Cortex of kidney (tissue), 1 donor: ENCODE data around the gene ATRN.
"Not testable (repeated sequence)": the region's sequence is repeated elsewhere in the genome, so short reads cannot be mapped to it uniquely, and the experiment has no call there.

Source experiments
- DNase-seq: peaks from one replicate; lab custom pipeline; 2025; lab: John Stamatoyannopoulos, UW

The ATRN gene

GRCh38 chr20:3470627-3471396 is at the start of gene ATRN:
Gene ATRN, plus strand, starts transcription at chr20:3471018. Its CDS starts 90 bp downstream, at chr20:3471108.
- DNase-seq: peak; percentile 20

GRCh38 chr20:3421985-3422384 is 48.8 kb upstream of the ATRN start:
- DNase-seq: no peak

- no peak for DNase-seq
Observed at GRCh38 chr20:3423126-3423525, 47.7 kb upstream of the ATRN start.

GRCh38 chr20:3426766-3427165 is 44.1 kb upstream of the ATRN start:
- not testable (repeated sequence) for DNase-seq

- no peak for DNase-seq
Observed at GRCh38 chr20:3430376-3431069, 40.3 kb upstream of the ATRN start.

GRCh38 chr20:3431109-3431508 is 39.7 kb upstream of the ATRN start:
- DNase-seq: no peak

- no peak for DNase-seq
Observed at GRCh38 chr20:3432844-3433243, 38.0 kb upstream of the ATRN start.

- DNase-seq: no peak
Observed at GRCh38 chr20:3433744-3434143, 37.1 kb upstream of the ATRN start.

GRCh38 chr20:3434232-3434631 is 36.6 kb upstream of the ATRN start:
- no peak for DNase-seq

- no peak for DNase-seq
Observed at GRCh38 chr20:3436864-3437574, 33.8 kb upstream of the ATRN start.

GRCh38 chr20:3446779-3447178 is 24.0 kb upstream of the ATRN start:
- DNase-seq: no peak

GRCh38 chr20:3447321-3447720 is 23.5 kb upstream of the ATRN start:
- DNase-seq: no peak

GRCh38 chr20:3449319-3449718 is 21.5 kb upstream of the ATRN start:
- no peak for DNase-seq

GRCh38 chr20:3452136-3452535 is 18.7 kb upstream of the ATRN start:
- no peak for DNase-seq

GRCh38 chr20:3452690-3453089 is 18.1 kb upstream of the ATRN start:
- DNase-seq: no peak

- no peak for DNase-seq
Observed at GRCh38 chr20:3454831-3455230, 16.0 kb upstream of the ATRN start.

- no peak for DNase-seq
Observed at GRCh38 chr20:3456648-3457047, 14.2 kb upstream of the ATRN start.

- no peak for DNase-seq
Observed at GRCh38 chr20:3459881-3460307, 10.9 kb upstream of the ATRN start.

- DNase-seq: no peak
Observed at GRCh38 chr20:3461211-3461771, 9.5 kb upstream of the ATRN start.

GRCh38 chr20:3461911-3462677 is 8.7 kb upstream of the ATRN start:
- DNase-seq: no peak

GRCh38 chr20:3464166-3464565 is 6.7 kb upstream of the ATRN start:
- DNase-seq: no peak

GRCh38 chr20:3465301-3465700 is 5.5 kb upstream of the ATRN start:
- DNase-seq: no peak
